NCI-H460 (cell line): ENCODE data around the gene MSH3. TPM values are rescaled to one million over a fixed set of nuclear protein-coding genes. Genes with fewer than 3 reads are reported as not detected.
"Not testable (repeated sequence)": the region's sequence is repeated elsewhere in the genome, so short reads cannot be mapped to it uniquely, and the experiment has no call there.

ENCODE experiments used
- DNase-seq: peaks from one replicate; pipeline ENCODE4 v3.0.0-alpha.2; 2016; ENCODE audit warnings: low read depth; ENCODE audit errors: extremely low read depth
- total RNA-seq: library from RNA; depleted of rRNA; stranded (reverse); fragments of >200 nt; shearing (Covaris generic); gene quantifications from 2 replicates; pipeline ENCODE4 v1.2.3, GENCODE V29; 2014

Gene MSH3
- total RNA-seq, 1 experiment from 2014 or later, result 14.6 TPM

- DNase-seq, result no peak
Observed at GRCh38 chr5:80747922-80748321, 93.5 kb downstream of the MSH3 start.

GRCh38 chr5:80752427-80752826, 98.0 kb downstream of the MSH3 start:
- DNase-seq, result no peak

- no peak for DNase-seq
Observed at GRCh38 chr5:80753712-80754111, 99.3 kb downstream of the MSH3 start.

GRCh38 chr5:80754900-80755299, 100.4 kb downstream of the MSH3 start:
- no peak for DNase-seq

GRCh38 chr5:80755626-80756025, 101.2 kb downstream of the MSH3 start:
- DNase-seq, result no peak

- no peak for DNase-seq
Observed at GRCh38 chr5:80756292-80756691, 101.8 kb downstream of the MSH3 start.

- DNase-seq, result no peak
Observed at GRCh38 chr5:80757290-80757689, 102.8 kb downstream of the MSH3 start.

GRCh38 chr5:80759866-80760577, 105.6 kb downstream of the MSH3 start:
- DNase-seq, result no peak

- DNase-seq, result no peak
Observed at GRCh38 chr5:80760680-80761079, 106.2 kb downstream of the MSH3 start.

- no peak for DNase-seq
Observed at GRCh38 chr5:80761176-80761575, 106.7 kb downstream of the MSH3 start.

GRCh38 chr5:80761966-80762365, 107.5 kb downstream of the MSH3 start:
- no peak for DNase-seq

GRCh38 chr5:80762573-80762972, 108.1 kb downstream of the MSH3 start:
- DNase-seq, result no peak

- no peak for DNase-seq
Observed at GRCh38 chr5:80763211-80763610, 108.8 kb downstream of the MSH3 start.

- no peak for DNase-seq
Observed at GRCh38 chr5:80763873-80764647, 109.6 kb downstream of the MSH3 start.

- DNase-seq, result no peak
Observed at GRCh38 chr5:80764786-80765185, 110.3 kb downstream of the MSH3 start.

GRCh38 chr5:80777347-80778287, 123.2 kb downstream of the MSH3 start:
- no peak for DNase-seq

- no peak for DNase-seq
Observed at GRCh38 chr5:80780024-80780423, 125.6 kb downstream of the MSH3 start.

- DNase-seq, result no peak
Observed at GRCh38 chr5:80780761-80781285, 126.4 kb downstream of the MSH3 start.

- DNase-seq, result no peak
Observed at GRCh38 chr5:80781356-80781755, 126.9 kb downstream of the MSH3 start.

- no peak for DNase-seq
Observed at GRCh38 chr5:80782626-80783025, 128.2 kb downstream of the MSH3 start.

GRCh38 chr5:80783751-80784150, 129.3 kb downstream of the MSH3 start:
- not testable (repeated sequence) for DNase-seq
